ENCODE data around the gene BANF2. TPM values are rescaled to one million over a fixed set of nuclear protein-coding genes. Genes with fewer than 3 reads are reported as not detected.

BANF2 gene
- total RNA-seq, 6 experiments from 2014 or later, result not detected

DNA sequence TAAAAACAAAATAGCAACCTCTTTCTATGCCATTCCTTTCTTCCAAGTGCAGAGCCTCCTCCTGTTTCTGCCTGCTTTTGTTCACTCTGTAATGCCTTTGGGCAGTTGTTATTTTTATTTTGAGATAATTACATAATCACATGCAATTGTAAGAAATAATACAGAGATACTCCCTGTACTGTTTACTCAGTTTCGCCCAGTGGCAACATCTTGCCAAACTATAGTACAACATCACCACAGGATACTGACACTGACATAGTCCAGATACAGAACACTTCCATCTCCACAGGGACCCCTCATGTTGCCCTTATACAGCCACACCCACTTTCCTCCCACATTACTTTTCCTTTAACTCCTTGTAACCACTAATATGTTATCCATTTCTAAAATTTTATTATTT, 59.7 kb downstream of the BANF2 start:
- no peaks in the 10 kb centered on the region for H3K27me3 ChIP-seq
- ATAC-seq, result no peak
- H3K36me3 ChIP-seq, result no peaks in the 10 kb centered on the region
- H3K4me3 ChIP-seq, result no peak overlapping the region
- H3K4me1 ChIP-seq, result no peaks in the 10 kb centered on the region
- no peak overlapping the region for H3K27ac ChIP-seq
- WGBS (ENCODE audit: insufficient coverage, low coverage, low lambda C conversion rate, missing lambda C conversion rate), result 37% methylated on average over 1 of the region's 1 CpG
- intact Hi-C loops (cut with DNase I), result no loop called here
- no peaks in the 10 kb centered on the region for H3K9me3 ChIP-seq
- TF ChIP-seq POLR2A (IDR thresholded peaks at IDR 0.05), result no peak
- TF ChIP-seq, protein P1, sequence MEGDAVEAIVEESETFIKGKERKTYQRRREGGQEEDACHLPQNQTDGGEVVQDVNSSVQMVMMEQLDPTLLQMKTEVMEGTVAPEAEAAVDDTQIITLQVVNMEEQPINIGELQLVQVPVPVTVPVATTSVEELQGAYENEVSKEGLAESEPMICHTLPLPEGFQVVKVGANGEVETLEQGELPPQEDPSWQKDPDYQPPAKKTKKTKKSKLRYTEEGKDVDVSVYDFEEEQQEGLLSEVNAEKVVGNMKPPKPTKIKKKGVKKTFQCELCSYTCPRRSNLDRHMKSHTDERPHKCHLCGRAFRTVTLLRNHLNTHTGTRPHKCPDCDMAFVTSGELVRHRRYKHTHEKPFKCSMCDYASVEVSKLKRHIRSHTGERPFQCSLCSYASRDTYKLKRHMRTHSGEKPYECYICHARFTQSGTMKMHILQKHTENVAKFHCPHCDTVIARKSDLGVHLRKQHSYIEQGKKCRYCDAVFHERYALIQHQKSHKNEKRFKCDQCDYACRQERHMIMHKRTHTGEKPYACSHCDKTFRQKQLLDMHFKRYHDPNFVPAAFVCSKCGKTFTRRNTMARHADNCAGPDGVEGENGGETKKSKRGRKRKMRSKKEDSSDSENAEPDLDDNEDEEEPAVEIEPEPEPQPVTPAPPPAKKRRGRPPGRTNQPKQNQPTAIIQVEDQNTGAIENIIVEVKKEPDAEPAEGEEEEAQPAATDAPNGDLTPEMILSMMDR (IDR thresholded peaks at IDR 0.05), result no peak
- DNase-seq, result no peak

DNA sequence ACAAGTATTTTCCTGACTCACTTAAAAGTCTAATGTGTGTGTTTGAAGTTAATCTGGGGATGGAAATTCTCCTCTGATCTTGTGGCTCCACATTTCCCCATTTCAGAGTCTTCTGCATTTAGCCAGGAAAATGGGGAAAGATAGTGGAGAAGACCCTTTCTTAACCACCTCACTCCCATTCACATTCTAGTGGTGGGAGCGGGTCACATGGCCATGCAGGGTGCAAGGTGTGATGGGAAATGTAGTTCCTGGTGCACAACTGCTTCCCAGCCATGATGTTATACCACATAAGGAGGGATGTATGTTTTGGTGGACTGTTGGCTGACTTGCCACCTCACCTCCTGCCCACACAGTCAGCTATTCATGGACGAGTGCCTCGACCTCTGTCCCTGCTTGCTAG, 61.8 kb downstream of the BANF2 start:
- Histone ChIP-seq H3K27ac (no peak overlapping the region), H3K27me3 (no peaks in the 10 kb centered on the region), H3K4me3 (no peak overlapping the region), H3K36me3 (no peaks in the 10 kb centered on the region), H3K4me1 (no peaks in the 10 kb centered on the region), H3K9me3 (no peaks in the 10 kb centered on the region)
- WGBS (ENCODE audit: insufficient coverage, low coverage, low lambda C conversion rate, missing lambda C conversion rate), result 76% methylated on average over 3 of the region's 3 CpGs
- TF ChIP-seq, protein P1 (IDR thresholded peaks at IDR 0.05), result no peak
- no peak for TF ChIP-seq POLR2A (IDR thresholded peaks at IDR 0.05)
- intact Hi-C loops (cut with DNase I), result no loop called here
- DNase-seq, result no peak
- no peak for ATAC-seq

DNA sequence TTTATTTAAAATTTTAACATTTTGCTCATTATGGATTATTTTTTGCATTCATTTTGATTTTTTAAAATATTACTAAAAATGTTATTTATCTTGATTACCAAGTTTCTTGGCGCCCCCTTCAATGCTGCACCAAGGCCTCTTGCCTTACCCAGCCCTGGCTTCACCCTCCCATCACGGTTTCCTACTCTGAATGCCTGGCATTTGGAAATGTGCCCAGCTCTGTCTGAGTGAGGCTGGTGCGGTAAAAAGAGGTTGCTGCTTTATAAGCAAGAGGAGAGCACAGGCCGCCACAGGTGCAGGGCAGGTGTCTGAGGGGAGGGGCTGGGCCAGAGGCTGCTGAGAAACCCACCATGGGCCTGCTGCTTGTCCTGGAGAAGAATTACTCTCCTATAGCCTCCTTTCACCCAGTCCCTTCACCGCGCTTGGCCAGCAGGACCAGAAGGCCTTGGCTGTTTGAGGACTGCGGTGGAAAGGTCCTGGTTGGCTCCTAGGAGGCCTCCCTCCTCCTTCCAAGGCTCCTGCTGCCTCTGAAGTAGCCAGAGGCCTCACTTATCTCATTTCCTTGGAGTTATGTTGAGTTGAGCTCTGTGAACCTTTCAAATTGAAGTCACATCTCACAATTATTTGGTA, 62.6 kb downstream of the BANF2 start:
- Histone ChIP-seq H3K27me3 (no peaks in the 10 kb centered on the region), H3K4me3 (no peak overlapping the region), H3K36me3 (no peaks in the 10 kb centered on the region), H3K9me3 (no peaks in the 10 kb centered on the region), H3K4me1 (no peaks in the 10 kb centered on the region), H3K27ac (no peak overlapping the region)
- 90% methylated on average over 4 of the region's 7 CpGs for WGBS (ENCODE audit: insufficient coverage, low coverage, low lambda C conversion rate, missing lambda C conversion rate)
- TF ChIP-seq, protein P1 (IDR thresholded peaks at IDR 0.05), result no peak
- no peak for TF ChIP-seq POLR2A (IDR thresholded peaks at IDR 0.05)
- intact Hi-C loops (cut with DNase I), result no loop called here
- no peak for DNase-seq
- ATAC-seq, result no peak

GRCh38 chr20:17762873-17763557, 63.2 kb downstream of the BANF2 start:
- no peak for DNase-seq
- H3K27ac ChIP-seq, result no peak overlapping the region
- H3K4me3 ChIP-seq, result no peak overlapping the region
- 64% methylated on average over 6 of the region's 6 CpGs for WGBS (ENCODE audit: insufficient coverage, low coverage, low lambda C conversion rate, missing lambda C conversion rate)
- no peaks in the 10 kb centered on the region for H3K36me3 ChIP-seq
- TF ChIP-seq, protein P1 (IDR thresholded peaks at IDR 0.05), result no peak
- no peak for TF ChIP-seq POLR2A (IDR thresholded peaks at IDR 0.05)
- intact Hi-C loops (cut with DNase I), result no loop called here
- no peaks in the 10 kb centered on the region for H3K27me3 ChIP-seq
- ATAC-seq, result no peak
- H3K4me1 ChIP-seq, result no peaks in the 10 kb centered on the region
- no peaks in the 10 kb centered on the region for H3K9me3 ChIP-seq
